Chondrocyte (in vitro differentiated cells): ENCODE data around the gene ZBTB45. TPM values are rescaled to one million over a fixed set of nuclear protein-coding genes. Genes with fewer than 3 reads are reported as not detected.

ENCODE experiments used
- DNase-seq: peaks from one replicate; pipeline ENCODE4 v3.0.0; 2021; ENCODE audit warnings: mixed read lengths, low spot score
- H3K27ac Mint-ChIP-seq: one replicate; pipeline ENCODE4 v1.8.0; 2021; ENCODE audit warnings: mild to moderate bottlenecking, moderate library complexity, mixed read lengths; ENCODE audit not compliant: unreplicated experiment
- H3K27me3 Mint-ChIP-seq: 2 replicates; pipeline ENCODE4 v1.8.0; 2021; ENCODE audit warnings: low read depth, mixed read lengths
- H3K36me3 Mint-ChIP-seq: 2 replicates; pipeline ENCODE4 v1.8.0; 2021; ENCODE audit warnings: low read depth, mixed read lengths
- H3K4me1 Mint-ChIP-seq: 2 replicates; pipeline ENCODE4 v1.8.0; 2021; ENCODE audit warnings: low read depth, mild to moderate bottlenecking, mixed read lengths
- H3K4me3 Mint-ChIP-seq: one replicate; pipeline ENCODE4 v1.8.0; 2021; ENCODE audit warnings: mild to moderate bottlenecking, moderate library complexity, mixed read lengths; ENCODE audit not compliant: unreplicated experiment
- H3K9me3 Mint-ChIP-seq: 2 replicates; pipeline ENCODE4 v1.8.0; 2021; ENCODE audit warnings: low read depth, mixed read lengths
- CTCF ChIP-seq: fragments of 200-600 bp; sonication (generic); IDR thresholded peaks from 2 replicates; pipeline ENCODE4 v1.5.0; 2021; ENCODE audit warnings: antibody characterized with exemption, mild to moderate bottlenecking, moderate library complexity
- total RNA-seq: library from RNA; stranded (reverse); gene quantifications from 3 replicates; pipeline ENCODE4 v1.2.1, GENCODE V29; 2021

Gene ZBTB45
- total RNA-seq, 1 donor from 2014 or later = 15.9 TPM

DNA sequence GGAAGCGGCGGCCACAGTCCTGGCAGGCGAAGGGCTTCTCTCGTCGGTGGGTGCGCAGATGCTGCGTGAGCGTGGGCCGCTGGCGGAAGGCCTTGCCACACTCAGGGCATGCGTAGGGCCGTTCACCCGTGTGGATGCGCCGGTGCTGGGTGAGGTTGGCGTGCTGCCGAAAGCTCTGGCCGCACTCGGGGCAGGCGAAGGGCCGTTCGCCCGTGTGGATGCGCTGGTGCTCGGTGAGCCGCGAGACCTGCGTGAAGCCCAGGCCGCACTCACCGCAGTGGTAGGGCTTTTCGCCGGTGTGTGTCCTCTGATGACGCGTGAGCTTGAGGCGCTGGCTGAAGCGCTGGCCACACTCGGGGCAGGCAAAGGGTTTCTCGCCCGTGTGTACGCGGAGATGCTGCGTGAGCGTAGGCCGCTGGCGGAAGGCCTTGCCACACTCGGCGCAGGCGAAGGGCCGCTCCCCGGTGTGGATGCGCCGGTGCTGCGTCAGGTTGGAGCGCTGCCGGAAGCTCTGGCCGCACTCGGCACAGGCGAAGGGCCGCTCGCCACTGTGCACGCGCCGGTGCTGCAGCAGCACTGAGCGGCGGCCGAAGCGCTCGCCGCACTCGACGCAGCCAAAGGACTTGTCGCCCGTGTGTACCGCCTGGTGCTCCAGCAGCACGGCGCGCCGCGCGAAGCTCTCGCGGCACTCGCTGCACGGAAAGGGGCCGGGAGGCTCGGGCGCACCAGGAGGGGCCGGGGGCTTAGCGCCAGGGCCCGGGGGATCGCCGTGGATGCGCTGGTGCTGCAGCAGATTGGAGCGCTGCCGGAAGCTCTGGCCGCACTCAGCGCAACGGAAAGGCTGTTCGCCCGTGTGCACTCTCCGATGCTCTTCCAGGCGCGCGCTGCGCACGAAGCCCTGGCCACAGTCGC is 42.8 kb upstream of the ZBTB45 start:
- no peak for TF ChIP-seq CTCF
- Mint-ChIP-seq H3K27me3 (no peaks in the 10 kb centered on the region), H3K4me3 (no peak overlapping the region), H3K4me1 (peaks cover 18% of the 10 kb centered on the region), H3K27ac (no peak overlapping the region), H3K36me3 (no peaks in the 10 kb centered on the region), H3K9me3 (no peaks in the 10 kb centered on the region)
- DNase-seq = peak; percentile 93

GRCh38 chr19:58561373-58562121 is 41.9 kb upstream of the ZBTB45 start:
- TF ChIP-seq CTCF = no peak
- H3K9me3 Mint-ChIP-seq = no peaks in the 10 kb centered on the region
- DNase-seq = no peak
- H3K27me3 Mint-ChIP-seq = no peaks in the 10 kb centered on the region
- peaks cover 26% of the 10 kb centered on the region for H3K4me1 Mint-ChIP-seq
- peaks cover 5% of the 10 kb centered on the region for H3K36me3 Mint-ChIP-seq
- H3K27ac Mint-ChIP-seq = no peak overlapping the region
- H3K4me3 Mint-ChIP-seq = no peak overlapping the region

- peak overlapping the region; percentile 41 for H3K27ac Mint-ChIP-seq
- peaks cover 9% of the 10 kb centered on the region for H3K36me3 Mint-ChIP-seq
- H3K4me1 Mint-ChIP-seq = peaks cover 32% of the 10 kb centered on the region
- peak overlapping the region; percentile 96 for H3K4me3 Mint-ChIP-seq
- H3K9me3 Mint-ChIP-seq = no peaks in the 10 kb centered on the region
- TF ChIP-seq CTCF = no peak
- DNase-seq = no peak
- no peaks in the 10 kb centered on the region for H3K27me3 Mint-ChIP-seq
These were observed 41.3 kb upstream of the ZBTB45 start for GRCh38 chr19:58560921-58561320.

- Mint-ChIP-seq H3K4me1 (peaks cover 35% of the 10 kb centered on the region), H3K27me3 (no peaks in the 10 kb centered on the region), H3K27ac (peak overlapping the region; percentile 98), H3K4me3 (peak overlapping the region; percentile 96), H3K9me3 (no peaks in the 10 kb centered on the region), H3K36me3 (peaks cover 12% of the 10 kb centered on the region)
- DNase-seq = no peak
- TF ChIP-seq CTCF = no peak
These were observed 40.6 kb upstream of the ZBTB45 start for GRCh38 chr19:58560007-58560887.
